Measurements from ENCODE around the gene SLC26A11. TPM values are rescaled to one million over a fixed set of nuclear protein-coding genes. Genes with fewer than 3 reads are reported as not detected.

The SLC26A11 gene
- total RNA-seq, 1 experiment from 2014 or later = 26.5 TPM

DNA sequence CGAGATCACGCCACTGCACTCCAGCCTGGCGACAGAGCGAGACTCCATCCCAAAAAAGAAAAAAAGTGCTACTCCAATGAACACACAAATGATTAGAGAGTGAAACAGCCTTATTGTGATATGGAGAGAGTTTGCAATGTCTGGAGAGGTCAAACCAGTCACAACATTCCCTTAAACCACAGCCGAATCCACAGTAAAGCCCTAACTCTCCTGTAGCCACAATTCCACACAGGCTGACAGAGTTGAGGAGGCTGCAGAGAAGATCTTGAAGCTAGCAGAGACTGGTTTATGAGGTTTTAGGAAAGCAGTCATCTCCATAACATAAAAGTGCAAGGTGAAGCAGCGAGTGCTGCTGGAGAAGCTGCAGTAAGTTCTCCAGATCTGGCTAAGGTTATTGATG, 47.2 kb downstream of the SLC26A11 start:
- Mint-ChIP-seq H3K4me3 (no peak overlapping the region), H3K27me3 (ENCODE audit: low read depth) (no peaks in the 10 kb centered on the region), H3K27ac (no peak overlapping the region; a peak in 1 of 7 replicates), H3K9me3 (peaks cover 0 to 2% of the 10 kb centered on the region in 2 experiments; a peak in 2 of 5 replicates), H3K4me1 (peaks cover 12 to 20% of the 10 kb centered on the region in 2 experiments), H3K36me3 (ENCODE audit: insufficient read depth in 1 of 3, low read depth in 3 of 3) (peaks cover 17 to 27% (median 20%) of the 10 kb centered on the region in 3 experiments)
- no peak overlapping the region for H2BK12ac ChIP-seq (ENCODE audit: insufficient read length, low read depth, low read length)
- H3K14ac ChIP-seq (ENCODE audit: insufficient read depth, low read length) = no peak overlapping the region
- no peak overlapping the region for H3K18ac ChIP-seq (ENCODE audit: insufficient read length, low read depth, low read length)
- no peak overlapping the region for H4K5ac ChIP-seq (ENCODE audit: insufficient read length, low read depth, low read length)
- no peak for DNase-seq
- WGBS (ENCODE audit: extremely low coverage, insufficient read length, low lambda C conversion rate) = no CpG with 5 or more reads among the region's 6 CpGs
- H2BK20ac ChIP-seq (ENCODE audit: low read depth, low read length, poor library complexity, severe bottlenecking) = no peak overlapping the region
- H3K9ac ChIP-seq (ENCODE audit: extremely low read depth, insufficient read length, low read length) = no peak overlapping the region
- no peak overlapping the region for H2BK5ac ChIP-seq (ENCODE audit: insufficient read length, low read length)
- H3K27me3 ChIP-seq (ENCODE audit: insufficient read depth, low read length) = no peaks in the 10 kb centered on the region
- H3K56ac ChIP-seq (ENCODE audit: insufficient read length, low read depth, low read length) = no peak overlapping the region
- H4K8ac ChIP-seq (replicated peaks; ENCODE audit: insufficient read length, low read depth, low read length) = no peak overlapping the region
- no peak overlapping the region for H2BK15ac ChIP-seq (ENCODE audit: low read depth, low read length)
- H3T11ph ChIP-seq (ENCODE audit: low read length) = no peak overlapping the region
- no peak overlapping the region for H2AFZ ChIP-seq (ENCODE audit: low read length)
- H2AK5ac ChIP-seq (ENCODE audit: insufficient read length, low read length) = no peak overlapping the region
- no peaks in the 10 kb centered on the region for H4K20me1 ChIP-seq (ENCODE audit: control insufficient read depth, insufficient read depth, insufficient read length)
- no peak overlapping the region for H3K23ac ChIP-seq (ENCODE audit: insufficient read length, low read depth, low read length)
- no peaks in the 10 kb centered on the region for H3K79me1 ChIP-seq (ENCODE audit: insufficient read depth, low read depth, low read length, poor library complexity, severe bottlenecking)
- H3K4ac ChIP-seq (ENCODE audit: low read depth, low read length) = no peak overlapping the region
- no peak overlapping the region for H3K27ac ChIP-seq (ENCODE audit: insufficient read length, low read depth, low read length)
- H4K91ac ChIP-seq (ENCODE audit: insufficient read length, low read depth, low read length) = no peak overlapping the region
- no peak overlapping the region for H3K4me2 ChIP-seq (ENCODE audit: insufficient read depth, insufficient read length, low read length)
- H3K79me2 ChIP-seq (ENCODE audit: insufficient read depth, low read length) = no peaks in the 10 kb centered on the region
- peaks cover 16% of the 10 kb centered on the region; the same call in 1 of the 2 replicates for H3K4me1 ChIP-seq (ENCODE audit: insufficient read depth, low read length)
- H2BK120ac ChIP-seq (ENCODE audit: low read depth, low read length, poor library complexity, severe bottlenecking) = no peak overlapping the region
- no peaks in the 10 kb centered on the region for H3K23me2 ChIP-seq (ENCODE audit: insufficient read length, low read depth, low read length, poor library complexity, severe bottlenecking)
- no peaks in the 10 kb centered on the region for H3K9me3 ChIP-seq (ENCODE audit: control insufficient read depth, low read depth, low read length)
- TF ChIP-seq CTCF (conservative IDR thresholded peaks at IDR 0.05) = no peak
